NCI-H82 treated with DMSO at 0.1 percent for 48 hours (cell line): ENCODE measurements around the gene UMAD1.
"Not testable (repeated sequence)": the region's sequence is repeated elsewhere in the genome, so short reads cannot be mapped to it uniquely, and the experiment has no call there.

Source experiments
- DNase-seq: peaks from one replicate; lab custom pipeline; 2025; ENCODE audit not compliant: unreplicated experiment; lab: John Stamatoyannopoulos, UW

Gene UMAD1

DNA sequence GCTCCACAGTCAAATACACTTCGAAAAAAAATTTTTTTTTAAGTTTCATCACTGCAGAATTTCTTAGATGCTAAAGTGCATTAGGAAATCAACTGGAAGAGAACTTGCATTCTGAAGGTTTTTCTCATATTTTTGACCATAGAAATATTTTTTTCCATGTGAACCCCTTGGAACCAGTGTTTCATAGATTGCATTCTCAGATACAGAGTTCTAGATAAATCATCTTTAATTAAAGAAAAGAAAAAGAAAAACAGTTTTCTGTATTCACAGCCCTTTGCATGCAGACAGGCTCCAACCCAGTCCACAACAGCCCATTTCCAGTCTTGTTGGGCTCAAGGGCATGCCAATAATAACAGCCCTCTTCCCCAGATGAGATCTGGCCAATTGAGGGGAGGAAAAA, 153.4 kb downstream of the UMAD1 start:
- no peak for DNase-seq

DNA sequence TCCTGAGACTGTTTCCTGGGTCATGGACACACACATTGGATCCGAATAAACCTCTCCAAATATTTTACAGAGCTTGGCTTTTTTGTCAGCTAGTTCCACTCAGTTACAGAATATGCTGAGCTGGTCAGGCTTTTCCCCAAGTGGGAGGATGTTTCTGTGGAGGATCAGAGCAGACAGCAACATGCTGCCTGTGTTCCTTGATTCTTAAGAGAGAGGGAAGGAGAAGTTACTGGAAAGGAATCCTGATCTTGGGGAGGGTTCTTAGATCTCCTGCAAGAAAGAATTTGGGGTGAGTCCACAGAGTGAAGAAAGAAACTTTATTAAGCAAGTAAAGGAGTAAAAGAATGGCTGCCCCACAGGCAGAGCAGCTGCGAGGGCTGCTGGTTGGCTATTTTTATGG, 154.7 kb downstream of the UMAD1 start:
- DNase-seq = no peak

DNA sequence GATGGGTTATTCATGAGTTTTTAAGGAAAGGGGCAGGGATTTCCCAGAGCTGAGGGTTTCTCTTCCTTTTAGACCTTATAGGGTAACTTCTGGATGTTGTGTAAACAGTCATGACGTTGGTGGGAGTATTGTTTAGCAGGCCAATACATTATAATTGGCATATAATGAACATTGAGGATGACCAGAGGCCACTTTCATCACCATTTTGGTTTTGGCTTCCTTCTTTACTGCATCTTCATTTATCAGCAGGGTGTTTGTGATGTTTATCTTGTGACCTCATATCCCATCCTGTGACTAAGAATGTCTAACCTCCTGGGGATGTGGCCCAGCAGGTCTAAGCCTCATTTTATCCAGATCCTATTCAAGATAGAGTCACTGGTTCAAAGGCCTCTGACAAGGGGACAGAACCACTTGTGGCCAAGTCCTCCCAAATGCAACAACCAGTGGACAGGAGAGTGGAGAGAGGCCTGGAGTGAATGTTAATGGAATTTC, 155.1 kb downstream of the UMAD1 start:
- DNase-seq = no peak

DNA sequence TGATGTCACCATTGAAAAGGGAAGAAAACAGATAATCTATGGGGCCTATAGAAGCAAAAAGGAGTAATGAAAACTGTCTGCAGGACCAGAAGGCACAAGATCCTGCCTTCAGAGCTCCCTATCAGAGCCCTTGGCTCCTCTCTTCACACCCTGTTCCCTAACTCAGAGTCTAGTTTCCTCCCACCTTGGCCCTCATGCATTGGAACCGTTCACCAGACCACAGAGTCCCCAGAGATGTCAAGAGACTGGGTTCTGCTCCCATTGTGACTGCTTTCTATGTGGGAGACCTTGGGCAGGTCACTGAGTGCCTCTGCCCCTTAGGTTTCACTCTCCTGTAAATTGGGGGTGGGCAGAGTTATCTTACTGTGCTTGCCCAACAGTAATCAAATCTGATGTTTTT, 158.0 kb downstream of the UMAD1 start:
- no peak for DNase-seq

DNA sequence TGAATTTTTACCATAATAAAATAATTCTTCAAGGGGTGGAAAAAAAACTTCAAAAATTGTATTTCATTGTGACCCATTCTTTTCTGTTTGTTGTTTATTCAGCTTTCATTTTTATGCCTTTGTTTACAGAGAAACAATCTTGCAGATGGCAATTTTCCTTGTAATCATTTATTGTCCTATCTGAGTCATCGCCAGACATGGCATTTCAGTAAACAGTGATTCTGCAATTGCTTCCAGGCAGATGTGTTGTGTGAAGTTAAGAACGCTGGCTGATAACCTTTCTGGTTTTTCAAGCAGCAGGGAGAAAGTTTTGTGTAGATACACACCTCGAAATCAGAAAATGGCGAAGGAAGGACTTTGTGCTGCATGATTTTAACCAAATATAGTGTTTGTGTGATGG, 158.6 kb downstream of the UMAD1 start:
- DNase-seq = no peak

DNA sequence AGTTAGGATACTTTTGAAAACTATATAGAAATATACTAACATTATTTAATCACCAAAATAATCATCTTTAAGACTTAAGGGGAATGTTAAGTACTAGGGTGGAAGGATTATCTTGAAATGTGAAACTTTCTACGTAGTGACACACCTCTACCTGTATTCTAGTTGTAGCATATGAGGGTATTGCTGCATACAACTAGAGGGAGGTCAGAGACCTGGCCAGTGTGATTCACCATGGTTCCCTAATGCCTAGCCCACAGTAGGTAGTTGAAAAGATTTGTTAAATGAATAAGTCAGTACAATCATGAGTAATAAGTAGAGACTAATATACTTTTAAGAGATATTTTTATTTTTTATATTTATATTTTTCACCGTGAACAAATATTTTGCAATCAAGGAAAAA, 162.0 kb downstream of the UMAD1 start:
- DNase-seq = no peak

DNA sequence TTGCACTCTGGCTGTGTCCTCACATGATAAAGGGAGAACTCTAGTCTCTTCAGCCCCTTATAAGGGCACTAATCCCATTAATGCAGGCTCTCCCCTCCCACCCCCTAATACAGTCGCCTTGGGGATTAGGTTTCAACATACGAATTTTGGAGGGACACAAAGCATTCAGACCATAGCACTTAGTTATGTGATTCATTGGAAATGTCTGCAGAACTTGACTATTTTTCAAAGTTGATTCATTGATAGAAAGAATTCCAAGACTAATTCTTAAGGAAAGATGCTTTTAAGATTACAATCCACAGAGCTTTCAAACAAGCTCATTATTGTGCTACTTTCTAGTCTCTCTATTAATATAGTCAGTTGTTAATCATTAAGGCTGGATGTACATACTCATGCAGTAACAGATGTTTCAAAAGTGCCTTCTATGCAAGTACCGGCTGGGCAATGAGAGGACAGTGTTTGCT, 163.2 kb downstream of the UMAD1 start:
- DNase-seq = peak; percentile 97

DNA sequence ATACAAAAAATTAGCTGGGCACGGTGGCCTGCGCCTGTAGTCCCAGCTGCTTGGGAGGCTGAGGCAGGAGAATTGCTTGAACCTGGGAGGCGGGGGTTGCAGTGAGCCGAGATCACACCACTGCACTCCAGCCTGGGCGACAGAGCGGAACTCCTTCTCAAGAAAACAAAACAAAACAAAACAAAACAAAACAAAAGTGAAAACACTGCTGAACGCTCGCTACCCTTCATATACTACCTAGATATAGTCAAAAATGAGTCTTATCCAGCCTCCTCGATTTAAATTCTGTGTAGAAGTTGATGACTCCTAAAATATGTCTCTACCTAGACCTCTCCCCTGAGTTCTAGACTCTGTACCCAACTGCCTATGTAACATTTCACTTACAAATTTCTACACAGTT, 164.3 kb downstream of the UMAD1 start:
- not testable (repeated sequence) for DNase-seq

DNA sequence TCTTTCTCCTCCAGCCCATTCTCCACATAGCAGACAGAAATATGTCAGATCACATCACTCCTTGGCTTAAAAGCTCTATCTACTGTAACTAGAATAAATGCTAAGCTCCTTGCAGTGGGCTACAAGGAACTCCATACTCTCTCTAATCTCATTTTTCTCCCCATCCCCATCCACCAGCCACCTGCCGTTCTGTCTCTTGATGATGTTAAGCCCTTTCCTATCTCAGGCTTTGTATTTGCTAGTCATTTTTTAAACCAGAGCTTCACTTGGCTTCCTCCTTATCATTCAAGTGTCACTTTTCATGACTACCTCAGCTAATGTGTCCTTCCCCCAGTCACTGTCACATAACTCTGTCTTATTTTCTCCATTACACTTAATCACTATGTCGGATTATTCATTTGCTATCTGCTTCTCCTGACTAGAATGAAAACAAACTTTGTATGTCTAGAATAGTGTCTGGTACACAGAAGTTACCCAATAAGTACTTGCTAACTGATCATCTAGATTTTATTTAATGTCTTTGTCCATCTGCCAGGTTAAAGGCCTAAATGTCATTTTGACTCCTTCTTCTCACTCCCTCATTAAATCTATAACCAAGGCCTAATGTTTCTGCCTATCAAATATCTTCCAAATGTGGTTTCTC, 165.1 kb downstream of the UMAD1 start:
- peak; percentile 99 for DNase-seq

DNA sequence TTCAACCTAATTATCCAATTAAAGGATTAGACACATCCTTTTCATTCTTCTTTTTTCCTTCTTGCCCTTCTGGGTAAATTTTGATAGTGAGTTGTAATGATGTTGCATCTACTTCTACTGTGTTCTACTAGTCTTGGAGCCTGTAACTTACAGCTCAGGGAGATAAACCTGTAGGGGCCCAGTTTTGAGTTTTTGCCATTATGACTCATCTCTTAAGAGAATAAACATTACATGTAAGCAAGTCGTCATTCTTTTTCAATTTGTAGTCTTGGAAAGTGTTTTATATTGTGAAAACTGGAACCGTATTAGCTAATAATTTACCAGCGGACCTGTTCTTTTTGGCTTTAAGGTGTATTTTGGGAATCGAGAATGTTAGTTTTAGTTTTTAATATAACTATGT, 167.6 kb downstream of the UMAD1 start:
- DNase-seq = peak; percentile 37

DNA sequence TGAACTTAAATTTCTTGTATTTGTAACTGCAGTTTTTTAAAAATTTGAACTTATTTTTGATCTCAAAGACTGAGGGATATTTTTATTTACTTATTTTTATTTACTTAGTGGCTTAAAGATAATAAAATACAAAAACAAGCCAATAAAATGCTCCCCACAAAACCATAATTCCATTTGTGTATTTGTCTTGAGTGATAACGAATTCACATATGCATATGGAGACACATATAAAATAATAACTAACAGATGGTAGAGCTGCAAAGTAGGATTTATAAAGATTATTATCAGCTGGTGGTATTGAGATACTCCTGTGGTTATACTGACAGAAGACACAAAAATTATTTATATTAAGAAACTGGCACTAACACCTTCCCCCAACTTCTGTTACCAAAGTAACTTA, 168.1 kb downstream of the UMAD1 start:
- DNase-seq = no peak

DNA sequence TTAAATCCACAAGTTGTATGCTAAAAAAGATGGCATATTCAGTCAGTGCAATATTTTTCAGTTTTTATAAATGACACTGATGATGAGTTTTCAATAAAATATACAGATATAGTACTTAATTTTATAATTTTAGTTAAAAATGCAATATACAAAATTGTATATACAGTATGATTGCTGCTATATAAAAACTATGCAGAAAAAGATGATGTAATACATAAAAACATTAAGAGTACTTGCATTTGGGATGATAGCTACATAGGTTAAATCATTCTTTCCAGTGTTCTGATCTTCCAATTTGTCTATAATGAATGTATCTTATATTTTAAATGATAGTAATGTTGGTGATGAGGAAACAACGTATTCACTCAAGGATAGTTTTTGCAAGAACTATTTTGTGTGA, 169.8 kb downstream of the UMAD1 start:
- no peak for DNase-seq

DNA sequence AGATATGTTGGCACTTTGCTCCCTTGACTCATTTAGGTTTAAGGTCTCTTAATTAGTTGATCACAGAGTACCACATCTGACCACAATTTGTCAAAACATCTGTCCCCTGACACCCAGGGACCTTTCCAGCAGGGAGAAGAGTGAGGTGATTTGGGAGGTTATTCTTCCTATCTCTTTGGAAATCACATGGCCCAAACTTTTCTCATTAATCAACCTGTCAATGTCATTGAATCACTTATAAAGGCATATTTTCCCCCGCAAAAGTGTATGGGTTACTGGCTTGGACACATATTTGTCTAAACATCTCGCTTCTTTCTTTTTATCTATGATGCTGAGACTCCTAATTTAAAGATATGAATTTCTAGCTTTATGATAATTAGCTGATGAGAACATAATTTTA, 170.3 kb downstream of the UMAD1 start:
- no peak for DNase-seq

DNA sequence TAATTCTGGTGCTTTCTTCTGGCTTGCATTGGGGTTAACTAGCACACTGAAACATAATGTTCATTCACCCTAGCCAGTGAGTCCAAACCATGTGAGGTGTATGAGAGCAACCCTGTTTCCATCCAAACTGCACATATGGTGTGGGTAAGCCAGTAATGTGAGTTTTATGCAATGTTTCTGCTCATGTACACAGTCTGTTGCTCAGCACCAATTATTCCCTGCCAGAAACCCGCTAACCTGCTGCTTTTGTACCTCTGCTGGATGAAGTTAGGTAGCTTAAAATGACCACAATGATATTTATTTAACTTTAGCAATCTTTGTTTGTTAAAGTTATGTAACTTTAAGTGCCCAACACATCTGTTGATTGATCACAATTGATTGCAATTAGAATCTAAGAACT, 171.6 kb downstream of the UMAD1 start:
- peak; percentile 25 for DNase-seq

DNA sequence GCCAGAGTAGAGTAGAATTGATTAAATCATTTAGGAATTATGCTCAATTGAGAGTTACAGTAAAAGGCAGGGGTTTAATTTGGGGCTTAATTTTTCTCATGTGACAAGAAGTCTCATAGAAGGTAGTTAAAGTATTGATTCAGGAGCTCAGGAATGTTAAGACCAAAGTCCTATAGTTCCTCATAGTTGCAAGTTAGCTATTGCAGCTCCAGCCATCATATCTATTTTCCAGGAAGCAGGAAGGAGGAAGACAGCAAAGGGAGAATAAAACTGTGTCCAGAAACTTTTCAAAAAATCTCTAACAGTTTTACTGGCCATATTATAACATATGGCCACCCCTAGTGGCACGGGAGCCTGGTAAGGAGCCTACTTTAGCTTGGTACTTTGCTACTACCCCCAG, 174.8 kb downstream of the UMAD1 start:
- DNase-seq = no peak

DNA sequence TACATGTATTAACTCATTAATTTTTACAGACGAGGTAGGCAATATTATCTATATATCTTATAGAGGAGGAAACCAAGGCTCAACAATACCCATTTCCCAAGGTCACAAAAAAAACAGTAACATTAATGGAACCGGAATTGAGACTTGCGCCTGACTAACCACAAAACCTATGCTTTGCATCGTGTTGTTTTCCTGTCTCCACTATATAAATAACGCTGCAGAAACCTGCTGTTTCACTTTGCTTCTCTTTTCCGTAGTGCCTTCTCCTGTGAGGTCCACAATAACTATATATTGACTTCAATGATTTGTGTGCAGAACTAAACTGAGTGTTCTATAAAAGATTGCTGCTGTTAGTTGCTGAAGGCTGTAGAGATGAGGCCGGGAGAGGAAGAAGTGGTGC, 175.5 kb downstream of the UMAD1 start:
- DNase-seq = no peak

DNA sequence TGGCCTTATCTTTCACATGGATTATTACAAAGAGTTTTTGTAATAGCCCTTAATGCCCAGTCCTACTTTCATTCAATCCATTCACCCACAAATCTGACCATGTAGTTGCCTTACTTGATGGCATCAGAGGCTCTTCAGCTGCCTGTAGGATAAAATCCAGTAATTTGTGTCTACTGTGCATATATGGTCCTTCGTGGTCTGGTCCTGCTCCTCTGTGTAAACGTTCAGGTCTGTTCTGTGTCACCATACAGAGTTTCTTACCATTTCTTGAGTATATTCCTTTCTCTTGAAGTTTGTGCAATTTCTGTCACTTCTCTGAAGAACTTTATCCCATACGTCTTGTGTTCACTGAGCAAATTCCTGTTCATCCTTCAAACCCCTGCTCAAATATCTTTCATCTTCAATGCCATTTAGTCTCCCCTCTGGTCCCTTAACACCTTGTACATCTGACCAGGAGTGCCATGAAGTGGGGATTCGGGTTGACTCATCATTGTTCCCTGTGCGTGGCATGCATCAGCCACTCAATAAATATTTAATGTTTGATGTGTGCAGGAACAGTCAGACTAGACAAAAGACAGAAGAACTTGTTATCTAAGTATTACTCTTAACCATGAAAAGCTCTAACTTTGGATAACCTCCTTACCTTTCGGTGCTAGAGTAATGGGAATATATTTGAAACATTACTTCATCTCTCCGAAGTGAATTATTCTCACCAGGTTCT, 176.4 kb downstream of the UMAD1 start:
- DNase-seq = no peak

DNA sequence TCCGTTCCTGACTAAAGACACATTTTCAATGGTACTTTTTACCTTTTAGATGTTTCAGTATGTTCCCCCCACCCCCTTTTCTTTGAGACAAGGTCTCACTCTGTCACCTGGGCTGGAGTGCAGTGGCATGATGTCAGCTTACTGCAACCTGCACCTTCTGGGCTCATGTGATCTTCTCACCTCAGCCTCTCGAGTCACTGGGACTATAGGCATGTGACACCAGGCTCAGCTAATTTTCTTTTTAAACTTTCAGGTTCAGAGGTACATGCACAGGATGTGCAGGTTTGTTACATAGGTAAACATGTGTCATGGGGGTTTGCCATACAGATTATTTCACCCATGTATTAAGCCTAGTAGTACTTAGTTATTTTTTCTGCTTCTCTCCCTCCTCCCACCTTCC, 177.2 kb downstream of the UMAD1 start:
- DNase-seq = no peak

DNA sequence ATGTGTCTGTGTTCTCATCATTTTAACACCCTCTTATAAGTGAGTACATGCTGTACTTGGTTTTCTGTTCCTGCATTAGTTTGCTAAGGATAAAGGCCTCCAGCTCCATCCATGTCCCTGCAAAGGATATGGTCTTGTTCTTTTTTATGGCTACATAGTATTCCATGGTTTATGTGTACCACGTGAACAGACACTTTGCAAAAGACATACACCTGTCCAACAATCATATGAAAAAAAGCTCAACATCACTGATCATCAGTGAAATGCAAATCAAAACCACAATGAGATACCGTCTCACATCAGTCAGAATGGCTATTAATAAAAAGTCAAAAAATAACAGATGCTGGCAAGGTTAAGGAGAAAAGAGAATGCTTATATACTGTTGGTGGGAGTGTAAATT, 177.6 kb downstream of the UMAD1 start:
- DNase-seq = not testable (repeated sequence)

DNA sequence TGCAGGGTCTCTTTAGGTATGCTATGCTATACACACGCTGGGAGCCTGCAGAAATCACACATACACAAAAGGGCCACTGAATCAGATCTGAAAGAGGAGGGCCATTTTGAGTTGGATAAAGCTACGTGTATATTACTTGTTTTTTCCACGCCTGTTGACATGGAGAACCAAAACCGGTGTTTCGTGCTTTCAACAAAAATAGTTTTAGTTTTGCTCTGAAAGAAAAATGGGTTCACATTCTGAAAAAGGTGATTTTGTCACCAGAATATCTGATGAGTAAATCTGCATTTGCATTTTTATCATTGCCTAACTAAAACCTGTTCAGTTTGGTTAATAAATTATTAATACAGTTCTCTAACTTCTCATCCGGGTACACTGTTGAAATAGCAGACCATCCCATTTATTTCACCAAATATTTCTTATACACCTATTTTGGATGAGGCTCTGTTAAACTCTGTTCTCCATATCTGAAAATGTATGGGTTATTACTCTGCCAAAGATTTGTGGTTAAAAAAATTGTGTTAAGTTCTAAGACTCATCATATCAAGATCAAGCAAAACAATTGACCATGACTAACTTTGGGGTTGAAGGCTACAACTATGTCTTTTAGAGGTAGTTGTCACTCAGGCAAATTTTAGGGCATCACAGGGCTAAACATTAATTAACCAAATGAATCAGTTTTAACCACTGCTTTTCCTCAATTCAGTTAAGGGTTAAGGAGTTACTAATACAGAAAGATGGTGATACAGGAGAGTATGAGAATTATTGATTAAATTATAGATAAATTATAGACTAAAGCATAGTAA, 179.1 kb downstream of the UMAD1 start:
- DNase-seq = no peak

DNA sequence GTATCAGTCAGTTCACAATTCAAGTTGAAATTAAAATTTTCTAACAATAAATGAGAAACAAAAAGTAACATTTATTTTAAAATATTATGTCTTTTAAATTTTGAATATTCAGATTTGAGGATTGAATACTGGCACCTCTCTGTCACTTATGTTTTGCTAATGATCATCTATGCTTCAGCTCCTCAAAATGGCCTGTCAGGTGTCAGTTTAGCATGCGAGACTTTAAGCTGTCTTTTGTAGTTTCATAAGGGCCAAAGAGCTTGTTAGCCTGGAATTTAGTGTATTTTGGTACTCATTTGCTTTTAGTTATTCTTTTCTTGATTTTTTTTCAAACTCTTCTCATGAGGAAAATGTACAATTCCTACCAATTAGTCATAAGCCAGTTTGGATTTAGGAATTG, 179.9 kb downstream of the UMAD1 start:
- no peak for DNase-seq

DNA sequence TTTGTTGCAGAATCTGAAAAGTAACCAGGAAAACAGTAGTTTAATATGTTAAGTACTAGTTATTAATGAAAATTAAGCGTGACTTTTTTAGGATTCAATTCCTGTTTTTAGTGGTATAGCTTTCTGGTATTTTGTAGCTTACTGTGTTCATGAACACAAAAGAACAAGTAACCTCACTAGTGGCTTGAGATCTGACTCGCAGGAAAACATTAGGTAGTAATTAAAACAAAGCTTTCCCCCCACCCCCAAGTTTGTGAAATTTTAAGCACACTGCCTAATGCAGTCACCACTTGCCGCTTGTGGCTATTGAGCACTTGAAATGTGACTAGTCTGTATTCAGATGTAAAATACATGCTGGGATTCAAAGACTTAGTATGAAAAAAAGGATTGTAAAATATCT, 180.4 kb downstream of the UMAD1 start:
- DNase-seq = no peak
